ENCODE results near the gene TNKS1BP1. TPM values are rescaled to one million over a fixed set of nuclear protein-coding genes. Genes with fewer than 3 reads are reported as not detected.

The TNKS1BP1 gene
- total RNA-seq, 1 donor from 2014 or later = 19.3 TPM

DNA sequence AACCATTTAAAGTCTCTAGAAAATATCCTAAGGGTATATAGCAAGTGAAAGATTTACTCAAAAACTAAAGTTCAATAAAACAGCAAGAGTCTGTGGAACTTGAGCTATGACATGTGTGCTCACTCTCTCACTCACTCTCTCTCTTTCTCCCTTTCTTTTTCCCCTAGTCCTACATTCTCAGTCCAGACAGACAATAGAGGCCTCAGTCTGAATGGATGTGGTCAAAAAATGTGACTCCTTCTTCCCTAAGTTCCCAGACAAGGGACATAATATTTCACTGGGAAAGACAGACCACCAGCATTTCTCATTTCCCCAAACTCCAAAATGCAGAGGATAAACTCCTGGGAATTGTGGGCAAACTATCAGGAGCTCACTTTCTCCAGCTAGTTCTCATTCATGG lies 70.1 kb downstream of the TNKS1BP1 start:
- DNase-seq = no peak

DNA sequence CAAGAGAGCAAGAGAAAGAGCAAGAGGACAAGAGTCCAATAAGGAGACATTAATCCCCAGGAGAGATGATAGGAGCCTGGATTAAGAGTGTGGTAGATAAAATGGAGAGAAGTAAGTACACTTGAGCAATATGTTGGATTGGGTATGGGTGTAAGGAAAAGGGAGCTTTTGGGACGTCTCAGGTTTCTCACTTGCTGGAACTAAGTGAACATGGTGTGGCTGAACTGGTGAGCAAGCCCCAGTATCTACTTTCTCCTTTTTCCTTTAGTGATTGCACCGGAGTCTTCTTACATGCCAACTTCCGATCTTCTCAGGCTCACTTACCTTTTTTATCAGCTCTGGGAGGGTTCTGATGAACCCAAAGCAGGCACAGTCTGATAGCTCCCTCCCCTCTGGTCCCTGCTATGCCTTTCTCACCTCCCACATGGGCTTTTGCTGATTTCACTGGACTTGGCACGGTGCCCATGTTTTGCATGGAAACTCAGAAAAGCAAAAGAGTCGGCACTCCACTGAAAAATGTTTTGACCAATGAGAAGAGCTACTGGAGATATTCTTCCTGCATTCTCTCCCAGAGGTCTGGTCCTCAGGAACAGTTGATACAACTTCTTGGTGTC lies 73.2 kb downstream of the TNKS1BP1 start:
- no peak for DNase-seq

DNA sequence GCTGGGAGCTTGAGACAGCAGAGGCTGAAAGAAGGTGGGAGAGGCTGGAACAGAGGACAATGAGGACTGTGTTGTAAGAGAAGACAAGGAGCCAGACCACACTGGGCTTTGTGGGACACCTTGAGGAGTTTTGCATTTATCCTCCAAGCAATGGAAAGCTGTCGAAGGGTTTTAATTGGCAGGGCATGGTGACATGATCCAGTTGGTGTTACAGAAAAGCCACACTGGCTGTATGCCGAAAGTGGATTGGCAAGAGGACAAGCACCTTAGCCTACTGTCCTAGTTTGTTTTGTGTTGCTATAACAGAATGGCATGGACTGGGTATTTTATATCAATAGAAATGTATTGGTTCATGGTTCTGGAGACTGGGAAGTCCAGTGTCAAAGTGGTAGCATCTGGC lies 73.7 kb downstream of the TNKS1BP1 start:
- DNase-seq = no peak

Other genes with a start within 250 kb of the TNKS1BP1 start
- gene LRRC55, start 143.0 kb downstream of the TNKS1BP1 start, total RNA-seq = 25.7 TPM
- 5.8 TPM for gene APLNR, start 87.7 kb downstream of the TNKS1BP1 start, total RNA-seq
- 49.8 TPM for gene SSRP1, start 10.9 kb upstream of the TNKS1BP1 start, total RNA-seq
- not detected for gene P2RX3, start 13.4 kb upstream of the TNKS1BP1 start, total RNA-seq
- 0.31 TPM for gene PRG3, start 56.2 kb upstream of the TNKS1BP1 start, total RNA-seq
- gene PRG2, start 65.7 kb upstream of the TNKS1BP1 start, total RNA-seq = not detected
- 8.7 TPM for gene SLC43A3, start 102.2 kb upstream of the TNKS1BP1 start, total RNA-seq
- 0.47 TPM for gene RTN4RL2, start 135.6 kb upstream of the TNKS1BP1 start, total RNA-seq
- gene SLC43A1, start 190.8 kb upstream of the TNKS1BP1 start, total RNA-seq = 0.94 TPM
- gene TIMM10, start 205.8 kb upstream of the TNKS1BP1 start, total RNA-seq = 33.1 TPM
- not detected for gene SMTNL1, start 212.6 kb upstream of the TNKS1BP1 start, total RNA-seq
- 46.6 TPM for gene UBE2L6, start 242.7 kb upstream of the TNKS1BP1 start, total RNA-seq